ENCODE data around the gene FIZ1.

- TF ChIP-seq, protein P1, sequence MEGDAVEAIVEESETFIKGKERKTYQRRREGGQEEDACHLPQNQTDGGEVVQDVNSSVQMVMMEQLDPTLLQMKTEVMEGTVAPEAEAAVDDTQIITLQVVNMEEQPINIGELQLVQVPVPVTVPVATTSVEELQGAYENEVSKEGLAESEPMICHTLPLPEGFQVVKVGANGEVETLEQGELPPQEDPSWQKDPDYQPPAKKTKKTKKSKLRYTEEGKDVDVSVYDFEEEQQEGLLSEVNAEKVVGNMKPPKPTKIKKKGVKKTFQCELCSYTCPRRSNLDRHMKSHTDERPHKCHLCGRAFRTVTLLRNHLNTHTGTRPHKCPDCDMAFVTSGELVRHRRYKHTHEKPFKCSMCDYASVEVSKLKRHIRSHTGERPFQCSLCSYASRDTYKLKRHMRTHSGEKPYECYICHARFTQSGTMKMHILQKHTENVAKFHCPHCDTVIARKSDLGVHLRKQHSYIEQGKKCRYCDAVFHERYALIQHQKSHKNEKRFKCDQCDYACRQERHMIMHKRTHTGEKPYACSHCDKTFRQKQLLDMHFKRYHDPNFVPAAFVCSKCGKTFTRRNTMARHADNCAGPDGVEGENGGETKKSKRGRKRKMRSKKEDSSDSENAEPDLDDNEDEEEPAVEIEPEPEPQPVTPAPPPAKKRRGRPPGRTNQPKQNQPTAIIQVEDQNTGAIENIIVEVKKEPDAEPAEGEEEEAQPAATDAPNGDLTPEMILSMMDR (conservative IDR thresholded peaks at IDR 0.05; ENCODE audit: low read length) = no peak
- no peak for TF ChIP-seq EZH2phosphoT487 (IDR thresholded peaks at IDR 0.05; ENCODE audit: borderline replicate concordance)
These were observed 36.0 kb upstream of the FIZ1 start for GRCh38 chr19:55635334-55635717.

Data from Loucy (cell line).